SU-DHL-6 (cell line): ENCODE data around the gene CNIH2.

Source experiments
- H2AFZ ChIP-seq: fragments of 200-600 bp; sonication (generic); 2 replicates; pipeline ENCODE4 v1.6.1; 2014; ENCODE audit warnings: low read depth, mild to moderate bottlenecking, moderate library complexity, mixed read lengths, antibody characterized with exemption, low read length; ENCODE audit not compliant: severe bottlenecking
- H3F3A ChIP-seq: fragments of 200-600 bp; shearing (Covaris generic); 2 replicates; pipeline ENCODE4 v1.6.0; 2016; ENCODE audit warnings: antibody characterized with exemption, mild to moderate bottlenecking; ENCODE audit not compliant: insufficient read depth
- H3K27ac ChIP-seq: fragments of 200-600 bp; sonication (generic); 2 replicates; pipeline ENCODE4 v1.5.1; 2016; ENCODE audit warnings: low read depth, mild to moderate bottlenecking, low read length, moderate library complexity, mixed read lengths
- H3K27me3 ChIP-seq: fragments of 200-600 bp; sonication (generic), shearing (Covaris generic); 2 replicates; pipeline ENCODE4 v1.6.0; 2014; ENCODE audit warnings: mild to moderate bottlenecking, low read length
- H3K36me3 ChIP-seq: fragments of 200-600 bp; sonication (generic); 2 replicates; pipeline ENCODE4 v1.6.1; 2014; ENCODE audit warnings: mild to moderate bottlenecking, low read length, mixed read lengths
- H3K4me2 ChIP-seq: fragments of 300-600, 200-600 bp; shearing (Covaris generic), sonication (generic); 2 replicates; pipeline ENCODE4 v1.6.0; 2014; ENCODE audit warnings: low read length, low read depth, mild to moderate bottlenecking; ENCODE audit not compliant: poor library complexity, severe bottlenecking
- H3K4me3 ChIP-seq: fragments of 200-600 bp; sonication (generic); 2 replicates; pipeline ENCODE4 v1.5.1; 2014; ENCODE audit warnings: antibody characterized with exemption, low read length, mild to moderate bottlenecking, mixed read lengths; ENCODE audit not compliant: insufficient read depth, poor library complexity, severe bottlenecking
- H3K79me2 ChIP-seq: fragments of 200-600 bp; sonication (generic); 2 replicates; pipeline ENCODE4 v1.6.1; 2014; ENCODE audit warnings: mild to moderate bottlenecking, low read length, moderate library complexity; ENCODE audit not compliant: insufficient read depth
- H3K9ac ChIP-seq: fragments of 200-600 bp; sonication (generic); 2 replicates; pipeline ENCODE4 v1.7.0; 2014; ENCODE audit warnings: mild to moderate bottlenecking, low read length
- H3K9me2 ChIP-seq: fragments of 200-600 bp; sonication (generic); replicated peaks from 2 replicates; pipeline ENCODE4 v1.6.1; 2014; ENCODE audit warnings: low read length; ENCODE audit not compliant: insufficient read depth
- H3K9me3 ChIP-seq: fragments of 200-600 bp; sonication (generic); 2 replicates; pipeline ENCODE4 v1.6.1; 2014; ENCODE audit warnings: low read length, mixed read lengths; ENCODE audit not compliant: insufficient read depth
- H4K20me1 ChIP-seq: fragments of 200-600 bp; sonication (generic); 2 replicates; pipeline ENCODE4 v1.6.1; 2014; ENCODE audit warnings: low read depth, mild to moderate bottlenecking, antibody characterized with exemption, low read length, moderate library complexity, mixed read lengths
- CTCF ChIP-seq: fragments of 200-600 bp; sonication (generic); IDR thresholded peaks from one replicate; pipeline ENCODE4 v1.5.1; 2017; ENCODE audit warnings: antibody characterized with exemption, mild to moderate bottlenecking, low read length, moderate library complexity; ENCODE audit not compliant: insufficient read depth, poor library complexity, severe bottlenecking
- EZH2phosphoT487 ChIP-seq: fragments of 200-600 bp; sonication (generic), shearing (Covaris generic); conservative IDR thresholded peaks from 2 replicates; pipeline ENCODE4 v1.6.1; 2018; ENCODE audit warnings: mild to moderate bottlenecking, antibody characterized with exemption, low read length, moderate library complexity, mixed read lengths

The CNIH2 gene

GRCh38 chr11:66293777-66294625 lies 16.0 kb downstream of the CNIH2 start:
- H3K9ac ChIP-seq, result no peak overlapping the region
- H3K9me2 ChIP-seq, result no peaks in the 10 kb centered on the region
- H3K4me3 ChIP-seq, result no peak overlapping the region
- no peaks in the 10 kb centered on the region for H3K27me3 ChIP-seq
- H3K9me3 ChIP-seq, result no peaks in the 10 kb centered on the region
- no peaks in the 10 kb centered on the region for H4K20me1 ChIP-seq
- H3K36me3 ChIP-seq, result no peaks in the 10 kb centered on the region
- H3K27ac ChIP-seq, result no peak overlapping the region
- no peak overlapping the region for H3K4me2 ChIP-seq
- no peaks in the 10 kb centered on the region for H3K79me2 ChIP-seq
- TF ChIP-seq CTCF (no peak), EZH2phosphoT487 (no peak)
- H3F3A ChIP-seq, result no peaks in the 10 kb centered on the region
- H2AFZ ChIP-seq, result no peak overlapping the region

- H3K9me2 ChIP-seq, result no peaks in the 10 kb centered on the region
- TF ChIP-seq EZH2phosphoT487 (no peak), CTCF (no peak)
- no peak overlapping the region for H3K4me3 ChIP-seq
- no peak overlapping the region for H3K4me2 ChIP-seq
- H3K9me3 ChIP-seq, result no peaks in the 10 kb centered on the region
- H3K27me3 ChIP-seq, result no peaks in the 10 kb centered on the region
- H3K27ac ChIP-seq, result no peak overlapping the region
- H3F3A ChIP-seq, result no peaks in the 10 kb centered on the region
- H3K36me3 ChIP-seq, result no peaks in the 10 kb centered on the region
- H3K9ac ChIP-seq, result no peak overlapping the region
- no peaks in the 10 kb centered on the region for H3K79me2 ChIP-seq
- no peak overlapping the region for H2AFZ ChIP-seq
- no peaks in the 10 kb centered on the region for H4K20me1 ChIP-seq
Observed at GRCh38 chr11:66294626-66295620, 16.9 kb downstream of the CNIH2 start.

- Histone ChIP-seq H3K27me3 (no peaks in the 10 kb centered on the region), H2AFZ (no peak overlapping the region), H3K36me3 (no peaks in the 10 kb centered on the region), H3K4me3 (no peak overlapping the region), H3K9me3 (no peaks in the 10 kb centered on the region), H3K79me2 (no peaks in the 10 kb centered on the region), H3K27ac (no peak overlapping the region), H3K9ac (no peak overlapping the region), H4K20me1 (no peaks in the 10 kb centered on the region), H3F3A (no peaks in the 10 kb centered on the region), H3K4me2 (no peak overlapping the region), H3K9me2 (no peaks in the 10 kb centered on the region)
- TF ChIP-seq CTCF (no peak), EZH2phosphoT487 (no peak)
Observed at GRCh38 chr11:66297610-66298009, 19.6 kb downstream of the CNIH2 start.
